IPS-18c (cell line): ENCODE results near the gene CASD1.
A peak's percentile ranks its signal among the peaks of the same experiment; 100 is the strongest.

ENCODE experiments used
- H3K4me3 ChIP-seq: 2 replicates; pipeline ENCODE4 v1.7.0; 2013; ENCODE audit warnings: low read depth, mild to moderate bottlenecking, low read length, moderate library complexity; ENCODE audit not compliant: insufficient read depth
- H3K9me3 ChIP-seq: one replicate; pipeline ENCODE4 v1.6.1; 2013; ENCODE audit warnings: mild to moderate bottlenecking, low read length, moderate library complexity; ENCODE audit not compliant: control insufficient read depth, insufficient read depth

CASD1 gene

GRCh38 chr7:94509264-94509886, at the start of gene CASD1:
Gene CASD1, plus strand, starts transcription at chr7:94509809. Its CDS starts 276 bp downstream, at chr7:94510085.
- H3K4me3 ChIP-seq = peak within 1 kb of the TSS; percentile 85

GRCh38 chr7:94466516-94466915, 43.1 kb upstream of the CASD1 start:
- H3K9me3 ChIP-seq = no peaks in the 10 kb centered on the region
- H3K4me3 ChIP-seq = no peak overlapping the region

More at GRCh38 chr7:94509264-94509886, at the start of gene CASD1:
- H3K9me3 ChIP-seq = no peaks in the 10 kb centered on the region

GRCh38 chr7:94471604-94472003, 38.0 kb upstream of the CASD1 start:
- H3K9me3 ChIP-seq = no peaks in the 10 kb centered on the region
- H3K4me3 ChIP-seq = no peak overlapping the region

GRCh38 chr7:94472608-94473007, 37.0 kb upstream of the CASD1 start:
- H3K9me3 ChIP-seq = no peaks in the 10 kb centered on the region
- H3K4me3 ChIP-seq = no peak overlapping the region

- Histone ChIP-seq H3K9me3 (no peaks in the 10 kb centered on the region), H3K4me3 (no peak overlapping the region)
Observed at GRCh38 chr7:94476251-94476840, 33.3 kb upstream of the CASD1 start.

GRCh38 chr7:94477878-94478277, 31.7 kb upstream of the CASD1 start:
- no peaks in the 10 kb centered on the region for H3K9me3 ChIP-seq

GRCh38 chr7:94478648-94479214, 30.9 kb upstream of the CASD1 start:
- Histone ChIP-seq H3K9me3 (no peaks in the 10 kb centered on the region), H3K4me3 (no peak overlapping the region)

More at GRCh38 chr7:94477878-94478277, 31.7 kb upstream of the CASD1 start:
- H3K4me3 ChIP-seq = no peak overlapping the region

GRCh38 chr7:94481279-94481678, 28.3 kb upstream of the CASD1 start:
- Histone ChIP-seq H3K9me3 (no peaks in the 10 kb centered on the region), H3K4me3 (no peak overlapping the region)

GRCh38 chr7:94482796-94483195, 26.8 kb upstream of the CASD1 start:
- no peaks in the 10 kb centered on the region for H3K9me3 ChIP-seq
- no peak overlapping the region for H3K4me3 ChIP-seq

- no peaks in the 10 kb centered on the region for H3K9me3 ChIP-seq
Observed at GRCh38 chr7:94483843-94484242, 25.8 kb upstream of the CASD1 start.

GRCh38 chr7:94486216-94486615, 23.4 kb upstream of the CASD1 start:
- Histone ChIP-seq H3K9me3 (no peaks in the 10 kb centered on the region), H3K4me3 (no peak overlapping the region)

More at GRCh38 chr7:94483843-94484242, 25.8 kb upstream of the CASD1 start:
- no peak overlapping the region for H3K4me3 ChIP-seq

GRCh38 chr7:94491410-94491809, 18.2 kb upstream of the CASD1 start:
- no peak overlapping the region for H3K4me3 ChIP-seq
- no peaks in the 10 kb centered on the region for H3K9me3 ChIP-seq

- no peak overlapping the region for H3K4me3 ChIP-seq
- H3K9me3 ChIP-seq = no peaks in the 10 kb centered on the region
Observed at GRCh38 chr7:94492601-94493000, 17.0 kb upstream of the CASD1 start.

- no peaks in the 10 kb centered on the region for H3K9me3 ChIP-seq
- no peak overlapping the region for H3K4me3 ChIP-seq
Observed at GRCh38 chr7:94497874-94498670, 11.5 kb upstream of the CASD1 start.

- Histone ChIP-seq H3K9me3 (no peaks in the 10 kb centered on the region), H3K4me3 (no peak overlapping the region)
Observed at GRCh38 chr7:94498918-94499317, 10.7 kb upstream of the CASD1 start.

GRCh38 chr7:94507462-94507861, 2.1 kb upstream of the CASD1 start:
- H3K4me3 ChIP-seq = no peak overlapping the region
- H3K9me3 ChIP-seq = no peaks in the 10 kb centered on the region

- no peaks in the 10 kb centered on the region for H3K9me3 ChIP-seq
- no peak overlapping the region for H3K4me3 ChIP-seq
Observed at GRCh38 chr7:94507962-94508361, 1.6 kb upstream of the CASD1 start.
